Left ventricle myocardium superior (tissue), 1 donor: ENCODE measurements around the gene COL12A1. TPM values are rescaled to one million over a fixed set of nuclear protein-coding genes. Genes with fewer than 3 reads are reported as not detected.

Experiments
- ATAC-seq: fragments of 200-7000 bp; cut with Tn5 transposase; one replicate; pipeline ENCODE4 v1.9.1; 2020; ENCODE audit warnings: mild to moderate bottlenecking, moderate library complexity
- DNase-seq: peaks from one replicate; pipeline ENCODE4 v3.0.0-alpha.2; 2020
- intact Hi-C: fragments of 100-400 bp; cut with micrococcal nuclease; formaldehyde crosslinking; loops from one replicate; pipeline ENCODE4 v1.11.0; 2022
- total RNA-seq: library from RNA; stranded (reverse); fragmentation: NEBNext Ultra II Directional; extraction: Animal tissue kit (Norgen Biotek cat#: 25700); gene quantifications from one replicate; pipeline ENCODE4 v1.2.1, GENCODE V29; 2021
- donor health status: DM: no; HTN: yes; CAD: no; lungs with severe emphysema.

The COL12A1 gene
- total RNA-seq, 1 donor from 2014 or later: 9.5 TPM

DNA sequence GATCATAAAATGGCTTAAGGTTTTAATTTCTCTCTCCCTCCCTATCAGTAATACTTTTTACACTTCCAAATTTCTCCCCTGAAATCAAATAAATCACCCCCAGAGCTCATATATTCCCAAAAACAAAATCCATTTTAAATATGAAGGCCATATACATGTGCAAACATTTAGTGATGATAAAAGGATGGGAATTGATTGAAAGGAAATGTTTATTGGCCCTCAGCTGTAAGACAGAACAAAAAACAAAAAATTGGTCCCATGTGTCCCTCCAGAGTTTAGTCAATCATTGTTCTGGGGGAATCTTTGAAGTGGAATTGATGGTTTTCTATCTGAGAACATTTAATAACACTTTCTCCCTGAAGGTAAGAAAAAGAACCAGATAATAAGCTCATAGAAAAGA, 91.7 kb downstream of the COL12A1 start:
- intact Hi-C loops: no loop called here
- DNase-seq: no peak
- ATAC-seq: no peak

- no peak for ATAC-seq
- no peak for DNase-seq
- intact Hi-C loops: no loop called here
Observed at GRCh38 chr6:75113446-75113845, 92.4 kb downstream of the COL12A1 start.

- no peak for ATAC-seq
- intact Hi-C loops: no loop called here
- DNase-seq: no peak
Observed at GRCh38 chr6:75109765-75110164, 96.1 kb downstream of the COL12A1 start.

DNA sequence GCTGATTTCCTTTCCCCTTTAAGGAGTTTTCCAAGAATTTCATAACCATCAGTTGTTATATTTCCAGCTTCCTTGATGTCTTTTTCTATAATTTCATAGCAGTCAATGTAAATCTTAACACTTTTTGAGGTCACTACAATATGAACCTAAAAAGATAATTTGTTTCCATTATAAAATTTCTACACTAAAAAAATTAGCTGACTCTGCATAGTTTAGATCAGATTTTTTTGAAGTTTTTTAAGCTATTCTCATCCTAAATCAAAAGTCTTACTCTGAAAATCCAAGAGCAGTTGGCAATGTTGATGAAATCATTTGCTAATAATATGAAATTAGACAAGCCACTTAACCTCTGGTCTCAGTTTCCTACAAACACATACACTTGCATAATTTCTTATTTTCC, 96.8 kb downstream of the COL12A1 start:
- intact Hi-C loops: no loop called here
- no peak for ATAC-seq

GRCh38 chr6:75108333-75108974, 97.4 kb downstream of the COL12A1 start:
- no peak for ATAC-seq
- intact Hi-C loops: no loop called here

More for the DNA sequence above, 96.8 kb downstream of the COL12A1 start:
- DNase-seq: no peak

DNA sequence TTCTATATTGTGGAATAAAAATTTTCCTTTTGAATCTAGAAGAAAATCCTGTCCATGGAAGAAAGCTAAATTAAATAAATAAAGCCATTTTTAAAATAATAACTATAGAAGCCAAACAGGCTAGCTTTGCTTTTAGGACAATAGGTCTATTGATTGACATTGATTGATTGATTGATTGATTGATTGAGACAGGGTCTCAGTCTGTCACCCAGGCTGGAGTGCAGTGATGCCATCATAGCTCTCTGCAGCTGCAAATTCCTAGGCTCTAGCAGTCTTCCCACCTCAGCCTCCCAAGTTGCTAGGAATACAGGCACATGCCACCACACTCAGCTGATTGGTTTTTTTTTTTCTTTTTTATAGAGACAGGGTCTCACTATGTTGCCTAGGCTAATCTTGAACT, 97.9 kb downstream of the COL12A1 start:
- intact Hi-C loops: no loop called here
- DNase-seq (no peak), ATAC-seq (no peak)

More at GRCh38 chr6:75108333-75108974, 97.4 kb downstream of the COL12A1 start:
- no peak for DNase-seq

- ATAC-seq (no peak), DNase-seq (no peak)
- intact Hi-C loops: no loop called here
Observed at GRCh38 chr6:75106426-75106825, 99.4 kb downstream of the COL12A1 start.

DNA sequence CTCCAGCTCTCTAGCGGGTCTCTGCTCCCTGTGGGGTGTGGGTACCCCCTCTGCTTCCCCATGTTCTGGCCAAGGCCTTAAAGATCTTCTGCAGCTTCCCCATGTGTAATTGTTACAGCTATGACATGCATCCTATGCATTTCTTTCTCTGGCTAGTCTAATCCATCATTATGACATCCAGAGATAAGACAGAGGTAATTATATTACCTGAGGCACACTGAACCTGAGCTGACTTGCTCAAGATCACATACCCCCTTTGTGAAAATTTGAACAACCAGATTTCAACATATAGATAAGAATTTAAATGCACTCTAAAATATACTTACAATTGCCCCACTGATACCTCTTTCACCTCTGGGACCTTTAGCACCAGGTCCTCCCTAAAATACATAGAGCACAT, 102.4 kb downstream of the COL12A1 start:
- intact Hi-C loops: no loop called here
- ATAC-seq (no peak), DNase-seq (no peak)

DNA sequence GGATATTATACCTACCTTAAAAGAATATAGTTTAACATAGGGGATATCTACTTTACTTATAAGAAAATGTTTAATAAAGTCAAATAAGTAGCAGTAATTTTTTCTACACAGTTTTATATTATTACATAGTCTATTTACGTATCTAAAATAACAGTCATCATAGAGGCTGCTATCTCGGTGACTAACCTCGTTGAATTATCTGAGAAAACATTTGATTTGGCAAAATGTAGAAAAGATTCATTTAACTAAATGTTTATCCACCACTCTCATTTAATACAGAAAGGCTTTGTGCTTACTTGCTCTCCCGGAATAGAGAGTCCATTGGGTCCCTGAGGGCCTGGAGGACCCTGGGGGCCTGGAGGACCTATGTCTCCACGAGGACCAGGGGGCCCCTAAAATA, 103.6 kb downstream of the COL12A1 start:
- ATAC-seq: no peak
- intact Hi-C loops: no loop called here
- DNase-seq: no peak

GRCh38 chr6:75101896-75102295, 104.0 kb downstream of the COL12A1 start:
- intact Hi-C loops: no loop called here
- ATAC-seq (no peak), DNase-seq (no peak)

- DNase-seq (peak; percentile 48), ATAC-seq (peak; percentile 98)
- intact Hi-C loops: no loop called here
Observed at GRCh38 chr6:75098709-75099108, 107.1 kb downstream of the COL12A1 start.

GRCh38 chr6:75096966-75097365, 108.9 kb downstream of the COL12A1 start:
- no peak for DNase-seq
- no peak for ATAC-seq
- intact Hi-C loops: no loop called here

- DNase-seq (no peak), ATAC-seq (peak; percentile 15)
- intact Hi-C loops: no loop called here
Observed at GRCh38 chr6:75094614-75095200, 111.1 kb downstream of the COL12A1 start.

GRCh38 chr6:75091467-75092190, 114.2 kb downstream of the COL12A1 start:
- intact Hi-C loops: no loop called here
- ATAC-seq: no peak
- no peak for DNase-seq

- no peak for DNase-seq
- intact Hi-C loops: no loop called here
- no peak for ATAC-seq
Observed at GRCh38 chr6:75090576-75090975, 115.3 kb downstream of the COL12A1 start.

DNA sequence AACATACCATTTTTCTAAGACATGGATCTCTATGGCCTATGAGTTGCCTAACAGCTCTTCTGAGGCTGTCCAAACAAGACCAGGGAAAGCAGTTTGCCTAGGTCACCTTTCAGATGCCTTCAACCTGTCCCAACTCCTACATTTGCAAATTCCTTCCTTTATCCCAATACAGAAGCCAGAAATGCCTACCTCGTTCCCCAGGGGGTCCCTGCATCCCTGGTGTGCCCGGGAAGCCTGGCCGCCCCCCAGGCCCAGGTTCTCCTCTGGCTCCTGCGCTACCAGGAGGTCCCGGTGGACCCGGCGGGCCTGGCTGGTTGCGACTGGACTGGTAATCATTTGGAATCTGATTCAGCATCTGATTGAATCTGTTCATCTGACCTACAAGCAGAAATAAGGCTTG, 115.9 kb downstream of the COL12A1 start:
- no peak for DNase-seq
- ATAC-seq: no peak
- intact Hi-C loops: no loop called here

DNA sequence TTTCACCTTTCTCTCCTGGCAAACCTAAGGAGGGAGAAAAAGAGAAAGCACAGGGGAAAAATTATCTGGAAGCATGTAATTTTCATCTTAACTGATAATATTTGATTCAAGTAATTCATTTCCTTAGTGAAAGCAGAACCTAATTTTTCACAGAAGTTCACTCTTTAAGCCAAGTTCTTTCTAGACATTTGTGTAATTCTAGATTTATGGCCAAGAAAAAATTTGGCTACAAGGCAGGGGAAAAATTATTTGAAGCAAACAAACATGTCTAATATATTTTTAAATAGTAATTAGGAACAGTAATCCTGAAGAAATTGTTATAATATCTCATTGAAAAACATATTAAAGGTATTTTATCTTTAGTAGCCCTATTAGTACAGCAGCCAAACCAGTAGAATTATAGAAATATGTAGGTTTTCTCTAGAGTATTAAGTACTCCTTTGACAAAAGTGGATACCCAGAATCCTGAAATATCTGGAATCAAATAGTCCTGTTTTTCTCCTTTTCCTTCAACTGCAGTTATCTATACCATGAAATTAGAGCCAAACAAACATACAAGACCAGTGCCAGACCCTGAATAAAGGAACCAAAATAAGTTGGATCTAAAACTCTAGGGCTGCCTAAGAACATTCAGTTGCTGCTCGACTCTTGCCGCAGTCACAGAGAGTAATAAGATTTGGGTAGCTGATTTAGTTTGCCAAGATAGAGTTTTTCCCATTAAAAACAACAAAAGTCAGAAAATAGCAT, 116.5 kb downstream of the COL12A1 start:
- ATAC-seq: no peak
- no peak for DNase-seq
- intact Hi-C loops: no loop called here

GRCh38 chr6:75085931-75086635, 119.8 kb downstream of the COL12A1 start:
- ATAC-seq: no peak
- no peak for DNase-seq
- intact Hi-C loops: no loop called here

GRCh38 chr6:75084872-75085381, 120.9 kb downstream of the COL12A1 start:
- no peak for DNase-seq
- no peak for ATAC-seq
- intact Hi-C loops: no loop called here
